ENCODE data around the gene ZNF214.

ZNF214 gene

DNA sequence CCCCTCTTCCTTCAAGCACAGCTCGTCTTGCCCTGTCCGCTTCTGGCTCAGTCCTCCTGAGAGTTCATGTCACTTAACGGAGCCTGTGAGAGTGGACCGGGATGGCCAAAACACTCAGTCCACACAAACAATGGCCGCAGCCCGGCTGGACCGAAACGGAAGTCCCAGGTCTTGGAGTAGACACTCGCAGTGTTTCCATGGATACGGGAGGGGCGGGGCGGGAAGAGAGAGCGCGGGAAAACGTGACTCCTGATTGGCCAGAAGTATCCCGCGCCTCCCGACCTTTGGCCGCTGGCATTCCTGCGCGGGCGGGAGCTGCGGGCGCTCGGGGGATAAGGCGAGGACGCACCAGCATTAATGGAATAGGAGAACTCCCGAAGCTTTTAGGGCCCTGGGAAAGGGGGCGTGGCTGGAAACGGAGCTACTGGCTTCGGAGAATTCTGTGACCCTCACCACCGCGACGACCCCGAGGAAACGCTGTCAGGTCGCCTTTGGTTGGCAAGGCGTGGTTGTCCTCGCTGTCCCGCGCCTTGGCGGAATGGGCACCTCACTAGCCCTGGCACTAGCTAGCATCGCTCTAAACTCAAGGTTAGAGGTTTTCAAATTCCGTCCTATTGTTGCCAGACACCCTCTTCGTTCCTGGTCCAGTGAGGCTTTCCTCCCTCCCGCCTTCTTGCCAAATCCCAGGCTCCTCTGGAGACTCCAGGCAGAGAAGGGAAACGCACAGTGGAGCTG lies at the start of gene ZNF214, which contains the start of gene NLRP14:
ZNF214 (minus strand) TSS at position 164 of the 735 bp plus-strand sequence. CDS start 17,511 bp downstream, outside the sequence.
NLRP14 (plus strand) TSS at position 297 of the 735 bp plus-strand sequence. CDS start 18,108 bp downstream, outside the sequence.
- no peak for DNase-seq (ENCODE audit: low read depth)

DNA sequence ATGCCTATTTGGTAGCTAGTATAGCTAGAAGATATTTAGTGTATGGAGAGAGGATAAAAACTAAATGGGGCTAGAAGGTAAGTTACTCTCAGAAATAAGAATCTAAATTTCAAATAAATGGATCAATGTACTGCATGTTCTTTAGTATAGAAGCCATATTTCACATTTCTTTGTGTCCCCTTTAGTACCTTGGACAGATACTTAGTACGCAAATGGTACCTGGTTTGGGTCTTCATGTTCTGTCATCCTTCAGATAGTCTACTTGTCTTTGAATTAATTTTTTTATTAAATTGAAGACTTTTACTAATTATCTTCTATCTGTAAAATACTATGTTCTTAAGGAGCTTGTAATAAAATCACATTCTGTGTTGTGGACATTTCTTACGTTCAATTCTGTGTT lies 42.4 kb upstream of the ZNF214 start:
- DNase-seq (ENCODE audit: low read depth): no peak

DNA sequence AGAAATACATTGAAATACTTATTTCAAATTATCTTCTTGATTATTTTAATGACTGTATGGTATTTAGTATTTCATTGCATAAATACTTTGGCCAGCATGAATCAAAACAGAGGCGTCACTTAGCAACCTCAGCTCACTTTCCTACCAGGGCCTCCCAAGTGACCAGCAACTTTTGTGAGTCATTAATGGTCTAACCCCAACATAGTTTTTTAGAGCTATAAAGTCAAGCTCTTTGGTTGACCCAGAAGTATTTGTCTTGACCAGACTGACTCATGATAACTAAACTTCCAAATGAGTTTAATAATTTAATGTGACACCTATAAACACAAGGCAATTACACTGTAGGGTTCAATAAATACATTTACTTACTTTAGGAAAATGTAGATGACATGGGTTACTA lies 40.7 kb upstream of the ZNF214 start:
- no peak for DNase-seq (ENCODE audit: low read depth)

DNA sequence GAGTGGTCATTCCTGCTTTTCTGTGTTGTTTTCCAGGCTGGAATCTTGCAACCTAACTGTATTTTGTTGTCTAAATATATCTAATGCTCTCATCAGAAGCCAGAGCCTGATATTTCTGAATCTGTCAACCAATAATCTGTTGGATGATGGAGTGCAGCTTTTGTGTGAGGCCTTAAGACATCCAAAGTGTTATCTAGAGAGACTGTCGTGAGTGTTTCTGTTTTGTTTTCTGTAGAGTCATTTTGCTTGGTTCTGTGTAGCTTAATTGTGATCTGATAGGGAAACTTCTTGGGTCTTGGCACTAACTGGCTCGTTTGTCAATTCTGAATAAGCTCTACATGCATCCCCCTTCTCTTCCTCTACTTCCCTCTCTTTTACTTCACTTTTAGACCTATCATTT lies 37.5 kb upstream of the ZNF214 start:
- DNase-seq (ENCODE audit: low read depth): no peak

DNA sequence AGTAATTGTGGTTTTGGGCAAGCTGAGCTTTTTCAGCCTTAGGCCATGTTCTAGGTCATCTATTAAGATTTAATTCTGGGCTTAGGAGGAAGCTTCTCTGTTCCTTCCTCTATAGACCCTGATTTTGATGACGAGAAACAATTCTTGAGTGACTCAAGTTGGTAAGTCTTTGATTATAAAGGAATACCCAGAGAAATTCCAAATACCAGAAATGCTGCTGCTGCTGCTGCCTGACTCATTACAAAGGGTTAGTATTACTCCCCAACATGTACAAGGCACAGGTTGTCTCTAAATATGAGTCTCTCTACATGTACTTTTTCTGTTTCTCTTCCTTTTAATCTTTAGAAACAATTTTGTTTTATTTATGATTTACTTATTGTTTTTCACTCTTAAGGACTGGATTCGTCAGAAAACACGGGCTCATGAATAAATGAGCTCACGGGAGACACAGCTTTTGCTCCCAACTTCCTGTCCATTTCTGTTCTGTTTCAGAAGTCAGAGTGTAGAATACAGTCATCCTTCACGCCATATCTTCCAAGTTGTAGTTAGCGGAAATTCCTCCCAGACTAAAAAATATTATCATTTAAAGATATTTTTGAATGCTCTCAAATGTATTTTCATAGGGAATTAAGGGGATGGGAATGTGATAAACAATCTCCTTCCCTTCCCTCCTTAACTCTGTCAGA lies 36.8 kb upstream of the ZNF214 start:
- no peak for DNase-seq (ENCODE audit: low read depth)

DNA sequence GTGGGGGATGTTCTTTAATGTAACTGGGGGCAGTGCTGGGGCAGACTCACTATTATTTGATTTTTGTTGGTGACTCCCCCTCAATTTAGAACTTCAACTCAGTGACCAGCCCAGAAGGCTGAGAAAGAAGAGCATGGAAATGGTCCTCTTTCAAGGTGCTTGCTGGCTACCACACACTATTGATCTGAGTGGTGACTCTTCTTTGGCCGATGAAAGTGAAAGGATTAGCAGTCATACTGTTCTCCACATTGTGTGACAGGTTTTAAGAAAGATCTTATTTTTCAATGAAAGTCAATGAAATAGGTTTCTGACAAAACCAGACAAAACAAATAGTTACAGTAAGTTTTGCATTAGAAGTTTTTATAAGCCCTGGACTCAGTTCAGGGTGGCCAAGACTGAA lies 30.0 kb upstream of the ZNF214 start:
- DNase-seq (ENCODE audit: low read depth): no peak

DNA sequence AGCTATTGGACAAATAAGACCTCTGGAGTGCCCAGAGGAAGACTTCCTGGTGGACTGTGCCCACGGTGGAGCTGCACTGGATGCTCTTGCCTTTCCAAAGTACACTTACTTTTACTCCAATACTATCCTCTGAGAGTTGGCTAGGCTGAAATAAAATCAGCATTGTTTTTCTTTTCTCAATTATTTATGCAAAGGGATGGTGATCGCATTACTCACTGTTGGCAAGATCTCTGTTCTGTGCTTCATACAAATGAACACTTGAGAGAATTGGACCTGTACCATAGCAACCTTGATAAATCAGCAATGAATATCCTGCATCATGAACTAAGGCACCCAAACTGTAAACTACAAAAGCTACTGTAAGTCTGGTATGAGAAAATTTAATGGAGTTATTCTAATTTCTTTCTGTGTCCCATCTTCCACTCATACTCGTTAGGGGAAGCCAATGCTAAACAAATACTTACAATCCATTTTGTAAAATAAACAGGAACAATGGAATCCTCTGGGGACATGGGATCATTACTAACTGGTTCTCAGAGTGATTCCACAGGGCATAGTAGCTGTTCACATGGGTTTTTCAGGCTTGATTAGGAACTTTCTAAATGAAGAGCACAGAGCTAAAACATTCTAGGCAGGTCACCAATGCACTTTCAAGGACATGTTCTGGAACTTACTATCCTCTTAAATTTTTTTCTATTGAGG lies 26.5 kb upstream of the ZNF214 start:
- DNase-seq (ENCODE audit: low read depth): no peak

DNA sequence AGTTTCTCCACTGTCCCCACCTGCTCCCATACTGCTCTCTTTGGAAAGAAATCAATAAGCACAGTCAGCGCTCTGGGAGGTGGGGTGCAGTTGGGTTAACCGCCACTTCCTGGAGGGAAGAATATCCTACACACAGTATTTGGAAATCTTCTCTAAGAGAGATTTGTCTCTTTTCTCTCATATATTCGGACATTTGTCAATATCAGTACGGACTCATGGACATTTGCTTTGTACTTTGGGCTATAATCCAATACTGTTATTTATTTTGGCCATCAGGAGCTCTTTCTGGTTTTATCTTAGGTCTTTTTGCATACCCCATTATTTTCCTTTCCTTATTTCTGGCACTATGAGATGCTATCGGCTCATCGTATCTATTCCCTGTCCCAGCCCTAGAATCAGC lies 13.9 kb upstream of the ZNF214 start:
- DNase-seq (ENCODE audit: low read depth): no peak

DNA sequence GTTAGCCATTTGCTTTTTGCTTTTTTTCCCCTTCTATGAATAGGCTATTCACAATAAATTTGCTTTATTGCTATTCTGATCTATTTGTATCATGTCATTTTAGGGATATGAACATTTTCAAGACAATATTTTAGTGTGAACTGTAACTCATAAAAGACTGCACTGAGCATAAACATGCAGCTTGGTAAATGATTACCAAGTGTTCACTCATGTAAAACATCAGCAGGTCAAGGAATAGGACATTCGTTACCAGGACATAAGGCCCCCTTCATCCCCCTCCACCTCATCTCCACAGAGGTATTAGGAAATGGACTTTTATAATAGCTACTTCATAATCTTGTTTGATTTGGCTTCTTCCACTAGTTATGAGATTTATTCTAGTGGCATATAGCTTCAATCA lies 12.5 kb upstream of the ZNF214 start:
- DNase-seq (ENCODE audit: low read depth): no peak

DNA sequence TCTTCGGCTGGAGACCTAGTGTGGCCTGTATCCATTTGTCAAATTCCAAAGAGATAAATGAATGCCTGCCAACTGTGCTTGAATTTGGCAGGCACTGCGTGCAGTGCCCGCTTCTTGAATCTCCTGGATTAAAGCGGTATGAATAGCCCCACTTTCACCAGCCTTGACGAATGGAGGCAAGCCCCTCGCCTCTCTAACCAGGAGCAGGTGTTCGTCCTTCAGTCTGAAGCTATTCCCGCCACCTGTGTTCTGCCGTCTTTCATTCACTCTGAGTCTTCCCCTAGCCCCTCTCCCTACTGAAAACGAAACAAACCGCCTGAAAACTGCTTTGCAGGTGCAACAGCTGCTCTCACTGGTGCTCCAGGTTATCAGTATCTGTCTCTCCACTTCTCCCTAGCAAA lies 11.3 kb upstream of the ZNF214 start:
- DNase-seq (ENCODE audit: low read depth): no peak

DNA sequence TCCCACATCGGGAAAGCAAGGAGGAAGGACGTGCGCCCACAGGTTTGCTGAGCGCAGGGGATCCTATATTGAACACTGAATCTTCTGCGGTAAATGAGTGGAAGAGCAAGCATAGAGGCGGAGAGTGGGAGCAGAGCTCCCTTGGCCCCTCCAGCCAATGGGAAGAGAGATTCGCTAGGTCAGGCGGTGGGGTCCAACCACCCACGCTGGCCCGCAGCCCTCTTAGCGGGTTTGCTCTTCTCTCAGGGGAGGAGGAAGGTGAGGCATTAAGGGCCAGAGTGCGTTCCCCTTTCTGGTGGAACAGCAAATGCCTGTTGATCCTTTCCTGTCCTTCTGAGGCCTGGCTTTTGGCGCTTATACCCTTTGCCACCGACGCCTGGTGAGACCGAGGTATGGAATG lies 10.7 kb upstream of the ZNF214 start:
- no peak for DNase-seq (ENCODE audit: low read depth)

DNA sequence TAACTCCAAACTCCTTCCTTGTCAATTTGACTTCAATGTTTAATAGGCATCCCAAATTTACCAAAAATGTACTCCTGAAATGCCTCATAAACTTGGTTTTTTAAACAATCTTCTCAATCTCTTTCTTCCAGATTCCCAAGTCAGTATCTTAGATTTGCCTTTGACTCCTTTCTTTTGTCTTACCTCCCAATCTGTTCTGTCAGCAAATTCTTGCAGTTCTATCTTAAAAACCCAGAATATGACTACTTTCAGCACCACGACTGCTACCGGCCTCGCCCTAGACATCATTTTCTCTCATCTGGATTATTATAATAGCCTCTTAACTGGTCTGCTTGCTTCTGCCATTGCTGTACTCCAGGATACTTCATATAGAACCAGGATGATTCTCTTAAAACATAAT lies 8.0 kb upstream of the ZNF214 start:
- no peak for DNase-seq (ENCODE audit: low read depth)

DNA sequence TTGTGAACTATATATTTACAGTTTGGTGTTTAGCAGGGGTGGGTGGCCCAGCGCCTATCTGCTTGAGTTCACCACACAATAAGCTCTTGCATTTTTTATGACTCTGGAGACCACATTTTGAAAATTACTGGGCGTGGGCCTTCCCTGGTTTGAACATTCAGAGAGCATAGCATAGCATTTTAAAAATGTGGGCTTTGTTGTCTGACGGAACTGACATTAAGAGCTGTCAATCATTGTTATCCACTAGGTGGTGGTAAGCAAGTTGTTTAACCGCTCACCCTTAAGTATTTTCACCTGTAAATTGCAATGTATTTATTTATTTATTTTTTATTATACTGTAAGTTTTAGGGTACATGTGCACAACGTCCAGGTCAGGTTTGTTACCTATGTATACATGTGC lies 1.2 kb upstream of the ZNF214 start:
- no peak for DNase-seq (ENCODE audit: low read depth)

DNA sequence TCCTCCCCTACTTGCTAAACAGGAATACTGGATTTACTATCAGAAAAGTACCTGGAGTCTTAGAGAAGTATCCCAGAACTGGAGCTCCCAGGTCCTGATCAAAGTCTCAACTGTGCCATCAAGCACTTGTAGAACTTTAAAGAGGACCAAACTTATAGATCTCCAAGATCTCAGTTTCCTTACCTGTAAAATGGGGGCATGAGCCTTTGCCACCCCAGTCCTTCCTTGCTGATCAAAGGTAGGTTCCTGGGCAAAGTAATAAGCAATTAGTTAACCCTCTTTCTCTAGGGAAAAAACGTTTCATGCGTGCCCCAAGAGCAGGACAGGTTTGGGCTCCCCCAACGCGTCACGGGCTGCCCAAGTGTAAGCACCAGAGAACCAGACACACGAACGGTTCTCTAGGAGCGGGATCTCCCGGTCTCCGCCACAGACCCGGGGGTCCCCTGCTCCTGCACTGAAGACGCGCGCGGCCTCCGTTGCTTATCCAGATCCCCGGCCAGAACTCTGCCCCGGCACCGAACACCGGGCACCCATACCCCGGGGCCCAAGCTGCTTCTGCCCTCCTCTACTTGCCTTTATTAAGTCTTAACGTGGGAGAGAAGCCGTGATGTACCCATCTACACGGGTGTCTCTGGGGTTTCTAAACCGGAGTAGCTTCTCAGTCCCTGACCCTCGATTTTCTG lies 505 bp downstream of the ZNF214 start:
- DNase-seq (ENCODE audit: low read depth): no peak

DNA sequence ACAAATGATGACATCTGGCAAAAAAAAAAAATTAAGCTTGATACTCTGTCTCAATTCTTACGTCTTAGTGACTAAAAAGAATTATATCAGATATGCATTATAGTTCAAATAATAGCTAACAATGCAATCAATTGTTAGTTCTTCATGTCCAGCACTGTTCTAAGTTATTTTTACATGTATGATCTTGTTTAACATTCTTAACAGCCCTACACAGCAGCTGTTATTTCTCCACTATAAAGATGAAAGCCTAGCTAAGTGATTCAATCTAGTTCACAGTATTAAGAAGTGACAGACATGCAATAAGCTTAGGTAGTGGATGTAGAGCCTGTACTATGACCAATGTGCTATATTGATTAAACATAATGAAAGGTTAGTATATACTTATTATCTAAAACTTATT lies 4.1 kb downstream of the ZNF214 start:
- no peak for DNase-seq (ENCODE audit: low read depth)

DNA sequence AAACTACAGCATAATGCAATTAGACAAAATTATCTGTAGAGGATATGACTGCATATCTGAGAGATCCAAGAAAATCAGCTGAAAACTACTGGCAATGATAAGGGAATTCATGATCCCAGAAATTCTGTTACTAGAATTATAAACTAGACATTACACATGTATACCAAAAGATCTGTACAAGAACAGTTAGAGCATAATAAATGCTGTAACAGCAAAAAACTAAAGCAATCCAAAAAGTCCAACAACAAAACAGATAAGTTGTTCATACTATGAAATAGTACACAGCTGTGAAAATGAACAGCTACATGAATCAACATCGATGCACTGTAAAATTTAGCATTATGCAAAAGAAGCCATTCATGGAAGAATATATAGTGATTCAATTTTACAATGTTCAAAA lies 6.0 kb downstream of the ZNF214 start:
- DNase-seq (ENCODE audit: low read depth): no peak

DNA sequence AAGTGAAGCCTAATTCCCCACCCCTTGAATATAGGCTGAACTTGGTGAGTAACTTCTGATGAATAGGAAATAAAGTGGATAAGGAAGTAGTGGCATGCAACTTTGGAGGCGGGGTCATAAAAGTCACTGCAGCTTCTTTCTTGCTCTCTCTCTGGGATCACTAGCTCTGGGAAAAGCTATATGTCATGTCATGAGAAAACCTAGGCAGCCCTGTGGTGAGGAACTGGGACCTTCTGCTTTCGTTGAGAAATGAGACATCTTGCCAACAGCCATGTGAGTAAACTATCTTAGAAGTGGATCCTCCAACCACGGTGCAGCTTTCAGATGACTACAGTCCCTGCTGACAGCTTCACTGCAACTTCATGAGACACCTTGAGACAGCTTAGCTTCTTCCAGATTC lies 15.7 kb downstream of the ZNF214 start:
- no peak for DNase-seq (ENCODE audit: low read depth)

DNA sequence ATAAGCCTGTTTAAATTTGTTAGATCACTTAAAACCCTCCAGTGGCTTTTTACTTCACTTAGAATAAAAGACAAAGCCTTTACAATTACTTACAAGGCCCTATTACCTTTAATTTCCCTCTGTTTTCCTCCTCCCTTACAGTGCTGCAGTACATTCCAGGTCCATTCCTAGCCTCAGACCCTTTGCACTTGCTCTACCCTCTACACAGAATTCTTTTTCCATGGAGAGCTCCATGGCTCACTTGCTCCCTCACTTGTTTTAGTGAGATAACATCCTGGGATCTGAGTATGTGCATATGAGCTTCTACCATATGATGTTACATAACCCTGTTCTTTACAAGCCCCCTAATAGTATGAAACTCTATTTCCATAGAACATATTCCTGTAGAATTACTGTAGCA lies 24.4 kb downstream of the ZNF214 start:
- no peak for DNase-seq (ENCODE audit: low read depth)

DNA sequence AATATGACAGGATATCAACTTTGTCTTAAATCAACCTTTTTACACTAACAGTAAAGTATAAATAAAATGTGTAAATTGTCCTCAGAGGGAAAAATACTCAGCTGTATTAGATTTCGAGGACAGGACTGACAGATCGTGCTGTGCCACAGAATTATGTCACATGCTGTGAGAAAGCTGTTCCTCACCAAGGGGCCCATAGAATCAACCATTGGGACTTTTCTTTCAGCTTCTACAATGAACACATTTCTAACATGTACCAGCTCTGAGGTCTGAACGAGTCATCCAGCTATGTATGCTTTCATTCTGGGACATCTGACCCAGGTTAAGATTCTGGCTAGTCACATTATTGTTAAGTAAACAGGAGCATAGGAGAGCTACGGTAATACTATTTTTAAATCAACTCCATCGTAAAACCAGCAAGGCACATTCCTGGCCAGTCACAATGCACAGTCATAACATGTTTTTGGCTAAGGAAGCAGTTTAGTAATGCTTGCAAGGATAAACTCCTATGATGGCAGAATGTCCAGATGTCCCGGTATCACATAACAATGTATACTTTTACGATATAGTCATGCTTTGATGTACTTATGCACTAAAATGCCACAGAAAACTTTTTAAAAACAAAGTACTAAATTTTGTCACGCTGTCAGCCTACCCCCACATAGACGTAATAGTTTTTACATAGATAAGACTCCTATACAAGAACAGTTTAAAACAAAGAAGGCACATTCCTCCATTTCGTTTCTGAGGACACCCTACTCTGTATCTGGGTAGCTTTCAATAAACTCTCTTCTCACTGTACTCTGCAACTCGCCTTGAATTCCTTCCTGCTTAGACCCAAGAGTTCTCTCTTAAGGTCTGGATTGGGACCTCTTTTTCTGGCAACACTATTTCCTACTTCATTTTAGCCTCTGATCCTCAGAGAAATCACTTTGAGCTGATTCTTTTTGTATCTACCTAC lies 27.4 kb downstream of the ZNF214 start:
- no peak for DNase-seq (ENCODE audit: low read depth)

DNA sequence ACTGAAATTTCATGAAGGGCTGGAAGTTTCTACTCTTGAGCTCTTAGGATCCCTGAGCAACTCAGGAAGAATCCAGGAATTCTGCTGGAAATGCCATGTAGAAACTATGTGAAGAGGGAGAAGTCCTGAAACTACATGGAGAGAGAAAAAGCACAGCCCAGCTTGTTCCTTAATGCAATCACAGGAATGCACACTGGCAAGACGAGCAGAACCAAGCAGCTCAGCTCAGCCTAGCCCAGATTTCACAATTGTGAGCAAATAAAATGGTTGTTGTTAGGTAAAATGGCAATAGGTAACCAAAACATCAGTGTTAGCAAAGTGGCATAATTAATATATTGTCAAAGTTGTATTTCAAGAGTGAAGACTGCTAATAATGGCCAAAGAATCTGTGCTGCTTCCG lies 28.1 kb downstream of the ZNF214 start:
- DNase-seq (ENCODE audit: low read depth): no peak

DNA sequence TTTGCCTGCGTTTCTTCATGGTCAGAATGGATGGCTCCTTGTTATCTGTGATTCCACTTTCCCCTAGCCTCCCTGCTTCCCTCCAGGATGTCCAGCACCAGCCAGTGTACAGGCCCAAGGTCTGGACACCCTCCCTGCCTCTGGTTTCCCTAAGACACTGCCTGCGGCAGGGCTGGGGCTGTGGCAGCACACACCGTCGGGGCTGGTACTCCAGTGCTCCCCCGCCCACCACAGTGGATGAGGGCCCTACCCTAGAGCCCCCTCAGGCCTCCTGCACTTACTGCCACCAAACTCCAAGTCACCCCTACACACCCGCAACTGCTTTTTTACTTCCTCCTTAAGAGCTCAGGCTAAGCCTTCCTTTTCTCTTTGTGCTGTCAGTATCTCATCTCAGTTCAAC lies 28.9 kb downstream of the ZNF214 start:
- no peak for DNase-seq (ENCODE audit: low read depth)

Measured in activated T-helper 9 cell treated with anti-CD3 and anti-CD28 coated beads, Interleukin-2, amount 50 U/mL, for 16 hours (primary cell).